GM12864 (cell line): ENCODE results near the gene PIEZO2.

Source experiments
- DNase-seq: peaks from one replicate; pipeline ENCODE4 v3.0.0-alpha.2; 2011; ENCODE audit warnings: low read depth
- H3K4me3 ChIP-seq: 2 replicates; pipeline ENCODE4 v1.5.1; 2011; ENCODE audit warnings: mild to moderate bottlenecking, low read depth, low read length, control low read depth
- CTCF ChIP-seq: IDR thresholded peaks from 2 replicates; pipeline ENCODE4 v1.5.1; 2011; ENCODE audit warnings: low read depth, mild to moderate bottlenecking, moderate library complexity, low read length, control low read depth, inconsistent platforms; ENCODE audit errors: missing control alignments

The PIEZO2 gene

DNA sequence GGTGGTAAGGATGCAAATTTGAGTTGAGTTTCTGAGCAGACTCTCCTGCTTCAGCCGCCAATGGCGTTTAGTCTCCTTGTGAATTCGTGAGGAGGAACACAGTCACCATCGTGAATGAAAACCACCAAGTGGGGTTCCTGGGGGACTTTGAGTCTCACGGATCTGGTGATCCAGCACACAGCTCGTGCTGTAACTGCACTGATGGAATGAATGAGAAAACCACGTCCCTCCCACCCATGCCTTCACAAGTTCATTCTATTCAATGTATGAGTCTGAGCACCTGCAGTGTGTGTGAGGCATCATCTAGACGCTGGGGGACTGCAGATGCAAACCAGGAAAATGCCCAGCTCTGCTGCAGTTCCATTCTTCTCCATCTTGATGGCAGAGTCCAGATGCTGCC lies 127.9 kb downstream of the PIEZO2 start:
- peak; percentile 3 for TF ChIP-seq CTCF
- DNase-seq = no peak
- H3K4me3 ChIP-seq = no peak overlapping the region

- TF ChIP-seq CTCF = no peak
- H3K4me3 ChIP-seq = no peak overlapping the region
- DNase-seq = no peak
These were observed 128.4 kb downstream of the PIEZO2 start for GRCh38 chr18:11020877-11021414.

- no peak for DNase-seq
- no peak overlapping the region for H3K4me3 ChIP-seq
- no peak for TF ChIP-seq CTCF
These were observed 129.1 kb downstream of the PIEZO2 start for GRCh38 chr18:11020161-11020853.

- DNase-seq = no peak
- no peak for TF ChIP-seq CTCF
- no peak overlapping the region for H3K4me3 ChIP-seq
These were observed 129.9 kb downstream of the PIEZO2 start for GRCh38 chr18:11019295-11020105.

- no peak overlapping the region for H3K4me3 ChIP-seq
- no peak for DNase-seq
- no peak for TF ChIP-seq CTCF
These were observed 139.5 kb downstream of the PIEZO2 start for GRCh38 chr18:11009869-11010268.

DNA sequence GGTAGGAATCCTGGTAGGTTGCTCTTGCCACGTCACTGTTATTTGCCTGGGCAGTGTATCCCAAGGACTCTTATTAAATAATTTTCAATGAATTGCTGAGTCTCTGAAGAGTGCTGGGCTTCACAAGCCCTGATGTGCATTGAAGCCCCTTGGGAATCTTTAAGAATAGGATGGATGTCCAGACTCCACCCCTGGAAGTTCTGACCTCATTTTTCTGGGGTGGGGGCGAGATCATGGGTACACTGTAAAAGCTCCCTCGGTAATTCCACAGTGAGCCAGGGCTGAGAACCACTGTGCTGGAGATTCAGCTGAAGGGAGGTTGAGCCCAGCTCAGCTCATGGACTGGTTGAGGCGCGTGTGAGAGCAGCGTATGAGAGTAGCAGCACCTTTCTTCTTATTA lies 140.2 kb downstream of the PIEZO2 start:
- no peak for DNase-seq
- TF ChIP-seq CTCF = no peak
- no peak overlapping the region for H3K4me3 ChIP-seq
